Measurements from ENCODE around the gene CRIM1. TPM values are rescaled to one million over a fixed set of nuclear protein-coding genes. Genes with fewer than 3 reads are reported as not detected.

CRIM1 gene
- total RNA-seq, 1 donor from 2014 or later: 60.4 TPM

DNA sequence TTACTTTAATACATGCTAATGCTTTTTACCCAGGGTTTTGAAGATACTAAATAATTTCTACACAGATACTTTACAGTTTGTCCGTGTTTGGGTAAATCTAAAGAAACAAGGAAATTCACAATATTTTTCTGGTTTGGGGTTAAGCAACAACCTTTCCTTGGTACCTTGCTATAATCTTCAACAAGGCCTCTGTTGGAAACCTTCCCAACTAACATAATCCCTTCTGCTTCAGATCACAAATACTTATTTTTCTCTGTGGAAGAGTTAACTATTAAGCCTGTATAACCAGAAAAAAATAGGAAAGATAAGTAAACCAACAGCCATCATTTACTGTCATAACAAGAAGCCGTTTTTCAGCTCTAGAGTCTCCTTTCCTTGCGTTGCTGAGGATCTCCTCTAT lies 227.4 kb downstream of the CRIM1 start:
- Histone ChIP-seq H3K9me3 (no peaks in the 10 kb centered on the region), H3K36me3 (peaks cover 0 to 43% of the 10 kb centered on the region in 2 donors), H3K27me3 (no peaks in the 10 kb centered on the region), H3K4me1 (no peaks in the 10 kb centered on the region), H3K27ac (no peak overlapping the region), H3K4me3 (no peak overlapping the region)
- DNase-seq (ENCODE audit: extremely low spot score in 2 of 2): no peak
- no peak for TF ChIP-seq POLR2A (IDR thresholded peaks at IDR 0.05)
- TF ChIP-seq, protein P1, sequence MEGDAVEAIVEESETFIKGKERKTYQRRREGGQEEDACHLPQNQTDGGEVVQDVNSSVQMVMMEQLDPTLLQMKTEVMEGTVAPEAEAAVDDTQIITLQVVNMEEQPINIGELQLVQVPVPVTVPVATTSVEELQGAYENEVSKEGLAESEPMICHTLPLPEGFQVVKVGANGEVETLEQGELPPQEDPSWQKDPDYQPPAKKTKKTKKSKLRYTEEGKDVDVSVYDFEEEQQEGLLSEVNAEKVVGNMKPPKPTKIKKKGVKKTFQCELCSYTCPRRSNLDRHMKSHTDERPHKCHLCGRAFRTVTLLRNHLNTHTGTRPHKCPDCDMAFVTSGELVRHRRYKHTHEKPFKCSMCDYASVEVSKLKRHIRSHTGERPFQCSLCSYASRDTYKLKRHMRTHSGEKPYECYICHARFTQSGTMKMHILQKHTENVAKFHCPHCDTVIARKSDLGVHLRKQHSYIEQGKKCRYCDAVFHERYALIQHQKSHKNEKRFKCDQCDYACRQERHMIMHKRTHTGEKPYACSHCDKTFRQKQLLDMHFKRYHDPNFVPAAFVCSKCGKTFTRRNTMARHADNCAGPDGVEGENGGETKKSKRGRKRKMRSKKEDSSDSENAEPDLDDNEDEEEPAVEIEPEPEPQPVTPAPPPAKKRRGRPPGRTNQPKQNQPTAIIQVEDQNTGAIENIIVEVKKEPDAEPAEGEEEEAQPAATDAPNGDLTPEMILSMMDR (IDR thresholded peaks at IDR 0.05): no peak
- TF ChIP-seq POLR2AphosphoS5 (IDR thresholded peaks at IDR 0.05; ENCODE audit: insufficient read depth in 1 of 2, low read depth in 1 of 2): no peak
- intact Hi-C loops (cut with DNase I): no loop called here

DNA sequence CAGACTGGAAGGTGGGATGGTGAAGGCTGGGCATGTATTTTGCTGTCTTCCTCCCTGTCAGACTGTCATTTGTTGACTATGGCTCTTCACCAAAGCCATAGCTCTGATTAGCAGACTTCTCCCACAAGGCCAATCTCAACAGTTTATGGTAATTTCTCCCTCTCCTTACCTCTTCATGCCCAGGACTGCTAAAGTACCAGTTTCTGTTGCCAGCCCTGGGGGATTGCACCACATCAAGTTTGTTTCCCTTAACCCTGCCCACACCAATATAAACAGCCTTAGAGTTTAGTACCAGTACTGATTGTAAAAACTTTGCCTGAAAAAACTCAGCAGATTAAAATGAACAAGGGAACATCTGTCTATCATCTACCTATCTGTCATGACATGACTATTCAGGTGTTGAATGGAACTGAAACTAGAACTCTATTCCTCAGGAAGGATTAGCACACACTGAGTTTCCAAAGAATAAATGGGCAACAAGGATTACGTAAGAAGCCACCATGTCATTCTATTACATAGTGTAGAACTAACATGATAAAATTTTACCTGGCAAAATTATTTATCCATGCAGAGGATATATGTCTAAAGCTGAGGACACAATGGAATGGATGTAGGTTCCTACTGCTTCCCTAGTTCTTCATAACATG lies 228.7 kb downstream of the CRIM1 start:
- TF ChIP-seq POLR2A (IDR thresholded peaks at IDR 0.05) (no peak), POLR2AphosphoS5 (IDR thresholded peaks at IDR 0.05; ENCODE audit: insufficient read depth in 1 of 2, low read depth in 1 of 2) (no peak)
- TF ChIP-seq, protein P1 (IDR thresholded peaks at IDR 0.05): no peak
- H3K4me1 ChIP-seq: no peaks in the 10 kb centered on the region
- no peak overlapping the region for H3K27ac ChIP-seq
- no peaks in the 10 kb centered on the region for H3K27me3 ChIP-seq
- H3K4me3 ChIP-seq: no peak overlapping the region
- intact Hi-C loops (cut with DNase I): no loop called here
- H3K9me3 ChIP-seq: no peaks in the 10 kb centered on the region
- H3K36me3 ChIP-seq: peaks cover 0 to 37% of the 10 kb centered on the region in 2 donors
- no peak for DNase-seq (ENCODE audit: extremely low spot score in 2 of 2)

DNA sequence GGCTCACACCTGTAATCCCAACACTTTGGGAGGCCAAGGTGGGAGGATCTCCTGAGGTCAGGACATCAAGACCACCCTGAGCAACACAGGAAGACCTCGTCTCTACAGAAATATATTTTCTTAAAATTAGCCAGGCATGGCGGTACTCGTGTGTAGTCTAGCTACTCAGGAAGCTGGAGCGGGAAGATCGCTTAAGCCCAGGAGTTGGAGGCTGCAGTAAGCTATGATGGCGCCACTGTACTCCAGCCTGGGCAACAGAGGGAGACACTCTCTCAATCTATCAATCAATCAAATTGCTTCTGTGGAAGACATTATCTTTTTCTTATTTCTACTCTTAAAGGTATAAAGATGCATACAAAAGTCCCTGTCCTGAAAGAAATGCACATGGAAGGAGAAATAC lies 231.1 kb downstream of the CRIM1 start:
- Histone ChIP-seq H3K4me3 (no peak overlapping the region), H3K9me3 (no peaks in the 10 kb centered on the region), H3K36me3 (peaks cover 0 to 18% of the 10 kb centered on the region in 2 donors), H3K27me3 (no peaks in the 10 kb centered on the region), H3K4me1 (peaks cover 10% of the 10 kb centered on the region), H3K27ac (no peak overlapping the region)
- intact Hi-C loops (cut with DNase I): no loop called here
- no peak for TF ChIP-seq POLR2AphosphoS5 (IDR thresholded peaks at IDR 0.05; ENCODE audit: insufficient read depth in 1 of 2, low read depth in 1 of 2)
- no peak for TF ChIP-seq POLR2A (IDR thresholded peaks at IDR 0.05)
- TF ChIP-seq, protein P1 (IDR thresholded peaks at IDR 0.05): no peak
- DNase-seq (ENCODE audit: extremely low spot score in 2 of 2): no peak

DNA sequence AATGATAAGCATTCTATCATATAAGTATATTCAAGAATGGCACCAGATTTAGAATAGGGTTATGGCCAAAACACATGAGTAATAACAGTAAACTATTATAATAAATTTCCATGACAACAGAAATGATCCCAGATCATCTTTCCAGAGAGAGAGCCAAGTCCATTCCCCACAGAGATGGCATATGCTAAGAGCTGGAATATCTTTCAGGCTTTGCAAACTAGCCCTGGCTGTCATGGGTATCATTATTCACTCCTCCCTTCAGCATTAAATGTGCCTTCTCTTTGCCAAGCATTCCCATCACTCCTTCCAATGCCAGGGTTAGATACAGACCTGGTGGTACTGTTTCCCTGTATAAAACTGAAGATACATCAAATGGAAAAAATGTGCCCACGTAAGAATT lies 231.5 kb downstream of the CRIM1 start:
- H3K9me3 ChIP-seq: no peaks in the 10 kb centered on the region
- no peak for DNase-seq (ENCODE audit: extremely low spot score in 2 of 2)
- peaks cover 10% of the 10 kb centered on the region for H3K4me1 ChIP-seq
- no peaks in the 10 kb centered on the region for H3K27me3 ChIP-seq
- TF ChIP-seq, protein P1 (IDR thresholded peaks at IDR 0.05): no peak
- TF ChIP-seq POLR2AphosphoS5 (IDR thresholded peaks at IDR 0.05; ENCODE audit: insufficient read depth in 1 of 2, low read depth in 1 of 2): no peak
- TF ChIP-seq POLR2A (IDR thresholded peaks at IDR 0.05): no peak
- H3K27ac ChIP-seq: no peak overlapping the region
- H3K36me3 ChIP-seq: peaks cover 0 to 15% of the 10 kb centered on the region in 2 donors
- no peak overlapping the region for H3K4me3 ChIP-seq
- intact Hi-C loops (cut with DNase I): no loop called here

DNA sequence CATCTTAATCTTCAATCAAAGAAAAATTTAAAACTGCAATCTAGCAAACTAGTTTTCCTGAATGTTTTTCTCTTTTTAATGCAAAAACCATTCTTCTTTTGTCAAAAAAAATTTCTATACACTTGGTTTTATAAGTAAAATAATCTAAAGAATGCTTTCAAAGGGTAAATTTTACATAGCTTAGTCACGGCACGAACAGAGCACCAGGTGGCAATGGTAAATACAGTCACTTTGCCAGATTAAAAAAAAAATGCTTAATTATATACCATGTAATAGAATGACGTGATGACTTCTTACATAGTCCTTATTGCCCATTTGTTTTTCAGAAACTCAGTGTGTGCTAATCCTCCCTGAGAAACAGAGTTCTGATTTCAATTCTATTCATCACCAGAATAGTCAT lies 232.0 kb downstream of the CRIM1 start:
- no peaks in the 10 kb centered on the region for H3K9me3 ChIP-seq
- intact Hi-C loops (cut with DNase I): no loop called here
- no peak for DNase-seq (ENCODE audit: extremely low spot score in 2 of 2)
- no peak overlapping the region for H3K4me3 ChIP-seq
- H3K27me3 ChIP-seq: no peaks in the 10 kb centered on the region
- peaks cover 0 to 10% of the 10 kb centered on the region in 2 donors for H3K36me3 ChIP-seq
- no peak overlapping the region for H3K27ac ChIP-seq
- TF ChIP-seq, protein P1 (IDR thresholded peaks at IDR 0.05): no peak
- TF ChIP-seq POLR2AphosphoS5 (IDR thresholded peaks at IDR 0.05; ENCODE audit: insufficient read depth in 1 of 2, low read depth in 1 of 2) (no peak), POLR2A (IDR thresholded peaks at IDR 0.05) (no peak)
- peaks cover 10% of the 10 kb centered on the region for H3K4me1 ChIP-seq

Data from vagina (tissue), 2 donors.